DMS53 treated with DMSO at 0.1 percent for 48 hours (cell line): ENCODE measurements around the gene MLLT10.
"Not testable (repeated sequence)": the region's sequence is repeated elsewhere in the genome, so short reads cannot be mapped to it uniquely, and the experiment has no call there.

Experiments
- DNase-seq: peaks from one replicate; lab custom pipeline; 2025; ENCODE audit not compliant: unreplicated experiment; lab: John Stamatoyannopoulos, UW

Gene MLLT10

DNA sequence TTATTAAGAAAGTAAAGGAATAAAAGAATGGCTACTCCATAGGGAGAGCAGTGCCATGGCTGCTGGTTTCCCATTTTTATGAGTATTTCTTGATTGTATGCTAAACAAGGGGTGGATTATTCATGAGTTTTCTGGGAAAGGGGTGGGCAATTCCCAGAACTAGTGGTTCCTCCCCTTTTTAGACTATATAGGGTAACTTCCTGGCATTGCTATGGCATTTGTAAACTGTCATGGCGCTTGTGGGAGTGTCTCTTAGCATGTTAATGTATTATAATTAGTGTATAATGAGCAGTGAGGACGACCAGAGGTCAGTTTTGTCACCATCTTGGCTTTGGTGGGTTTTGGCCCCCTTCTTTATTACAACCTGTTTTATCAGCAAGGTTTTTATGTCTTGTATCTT is 40.5 kb downstream of the MLLT10 start:
- DNase-seq, result not testable (repeated sequence)

DNA sequence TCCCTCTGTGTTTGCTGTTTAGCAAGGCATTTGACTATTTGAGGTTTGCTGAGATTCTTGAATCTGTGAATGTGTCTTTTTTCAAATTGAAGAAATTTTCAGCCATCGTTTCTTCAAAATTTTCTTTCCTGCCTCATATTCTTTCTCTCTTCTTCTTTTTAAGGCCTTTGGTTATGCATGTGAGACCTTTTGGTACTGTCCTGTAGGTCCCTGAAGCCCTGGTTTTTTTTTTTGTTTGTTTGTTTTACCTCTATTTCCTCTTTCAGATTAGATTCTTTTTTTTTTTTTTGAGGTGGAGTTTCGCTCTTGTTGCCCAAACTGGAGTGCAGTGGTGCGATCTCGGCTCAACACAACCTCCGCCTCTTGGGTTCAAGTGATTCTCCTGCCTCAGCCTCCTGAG is 45.3 kb downstream of the MLLT10 start:
- no peak for DNase-seq

DNA sequence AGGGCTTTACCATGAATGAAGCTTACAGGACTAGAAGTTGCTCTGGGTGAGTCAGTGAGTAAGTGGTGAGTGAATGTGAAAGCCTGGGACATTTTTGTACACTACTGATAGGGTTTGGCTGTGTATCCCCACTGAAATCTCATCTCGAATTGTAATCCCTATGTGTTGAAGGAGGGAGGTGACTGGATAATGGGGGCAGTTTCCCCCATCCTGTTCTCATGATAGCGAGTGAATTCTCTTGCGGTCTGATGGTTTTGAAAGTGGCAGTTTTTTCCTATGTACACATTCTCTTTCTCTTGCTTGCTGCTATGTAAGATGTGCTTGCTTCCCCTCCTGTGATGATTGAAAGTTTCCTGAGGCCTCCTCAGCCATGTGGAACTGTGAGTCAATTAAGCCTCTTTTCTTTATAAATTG is 47.4 kb downstream of the MLLT10 start:
- DNase-seq, result not testable (repeated sequence)

DNA sequence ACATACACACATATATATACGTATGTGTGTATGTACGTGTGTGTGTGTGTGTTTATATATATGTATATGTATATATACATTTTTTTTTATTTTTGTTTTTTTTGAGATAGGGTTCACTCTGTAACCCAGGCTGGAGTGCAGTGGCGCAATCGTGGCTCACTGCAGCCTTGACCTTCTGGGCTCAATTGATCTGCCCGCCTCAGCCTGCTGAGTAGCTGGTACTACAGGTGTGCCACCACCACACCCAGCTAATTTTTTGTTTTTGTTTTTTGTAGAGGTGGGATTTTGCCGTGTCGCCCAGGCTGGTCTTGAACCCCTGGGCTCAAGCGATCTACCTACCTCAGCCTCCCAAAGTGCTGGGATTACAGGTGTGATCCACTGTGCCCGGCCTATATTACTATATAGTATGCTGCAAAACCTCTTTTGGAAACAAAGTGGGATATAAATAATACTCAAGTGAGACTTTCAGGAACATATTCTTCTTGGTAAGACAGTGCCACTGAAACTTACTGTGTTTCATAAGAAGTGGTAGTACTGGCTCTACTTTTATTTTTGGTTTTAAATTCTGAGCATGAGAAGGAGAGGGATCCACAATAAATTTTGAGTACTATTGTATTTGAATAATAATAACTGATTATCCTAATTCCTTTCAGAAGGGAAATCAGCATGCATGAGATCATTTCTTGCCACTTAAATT is 51.0 kb downstream of the MLLT10 start:
- DNase-seq, result no peak

DNA sequence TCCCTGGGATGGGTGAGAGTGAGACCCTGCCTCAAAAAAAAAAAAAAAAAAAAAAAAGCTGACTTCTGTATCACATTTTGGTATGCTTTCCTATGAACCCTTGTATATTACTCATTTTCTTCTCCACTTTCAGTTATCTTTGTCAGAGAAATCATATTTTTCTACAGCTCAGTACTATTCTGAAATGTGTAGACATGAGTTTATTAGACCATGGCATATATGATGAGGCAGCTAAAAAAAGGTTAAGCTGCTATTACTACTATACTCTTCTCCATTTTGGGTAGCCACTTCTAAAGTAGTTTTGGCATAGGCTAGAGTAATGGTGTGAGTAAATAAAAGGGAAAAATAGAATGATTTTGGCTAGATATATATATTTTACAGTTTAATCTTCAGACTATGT is 53.4 kb downstream of the MLLT10 start:
- DNase-seq, result no peak

DNA sequence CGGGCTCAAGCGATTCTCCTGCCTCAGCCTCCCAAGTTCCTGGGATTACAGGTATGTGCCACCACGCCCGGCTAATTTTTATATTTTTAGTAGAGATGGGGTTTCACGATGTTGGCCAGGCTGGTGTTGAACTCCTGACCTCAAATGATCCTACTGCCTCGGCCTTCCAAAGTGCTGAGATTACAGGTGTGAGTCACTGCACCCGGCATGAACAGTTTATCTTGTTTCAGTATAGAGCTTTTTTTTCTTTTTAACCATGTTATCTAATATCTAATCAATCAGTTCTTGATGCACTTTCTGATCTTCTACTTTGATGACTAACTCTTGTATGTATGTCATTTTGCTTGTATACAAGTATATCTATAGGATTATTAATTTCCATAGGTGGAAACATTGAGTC is 54.1 kb downstream of the MLLT10 start:
- not testable (repeated sequence) for DNase-seq

DNA sequence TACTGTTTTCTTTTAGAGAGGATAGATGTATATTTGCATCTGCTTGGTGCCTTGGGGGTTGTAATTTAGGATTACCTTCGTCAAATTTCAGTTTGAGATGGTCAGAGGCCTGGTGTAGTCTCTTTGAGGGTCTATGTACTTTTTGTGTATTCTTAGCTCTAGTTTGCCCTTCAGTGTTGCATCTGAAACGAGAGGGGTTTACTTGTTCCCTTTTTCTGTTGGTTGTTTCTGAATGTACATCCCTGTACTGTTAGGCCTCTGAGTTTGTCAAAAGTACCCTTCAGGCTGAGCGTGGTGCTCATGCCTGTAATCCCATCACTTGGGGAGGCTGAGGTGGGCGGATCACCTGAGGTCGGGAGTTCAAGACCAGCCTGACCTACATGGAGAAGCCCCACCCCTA is 60.0 kb downstream of the MLLT10 start:
- no peak for DNase-seq

DNA sequence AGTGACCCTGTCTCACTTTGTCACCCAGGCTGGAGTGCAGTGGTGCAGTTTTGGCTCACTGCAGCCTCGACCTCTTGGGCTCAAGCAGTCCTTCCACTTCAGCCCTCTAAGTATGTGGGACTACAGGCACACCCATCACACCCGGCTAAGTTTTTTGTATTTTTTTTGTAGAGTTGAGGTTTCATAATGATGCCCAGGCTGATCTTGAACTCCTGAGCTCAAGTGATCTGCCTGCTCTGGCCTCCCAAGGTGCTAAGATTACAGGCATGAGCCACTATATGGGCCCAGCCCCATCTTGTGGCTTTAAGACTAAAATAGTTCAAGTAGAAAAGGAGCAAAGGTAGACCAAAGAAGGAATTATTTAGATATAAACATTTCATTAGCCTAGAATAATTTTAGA is 65.5 kb downstream of the MLLT10 start:
- no peak for DNase-seq

DNA sequence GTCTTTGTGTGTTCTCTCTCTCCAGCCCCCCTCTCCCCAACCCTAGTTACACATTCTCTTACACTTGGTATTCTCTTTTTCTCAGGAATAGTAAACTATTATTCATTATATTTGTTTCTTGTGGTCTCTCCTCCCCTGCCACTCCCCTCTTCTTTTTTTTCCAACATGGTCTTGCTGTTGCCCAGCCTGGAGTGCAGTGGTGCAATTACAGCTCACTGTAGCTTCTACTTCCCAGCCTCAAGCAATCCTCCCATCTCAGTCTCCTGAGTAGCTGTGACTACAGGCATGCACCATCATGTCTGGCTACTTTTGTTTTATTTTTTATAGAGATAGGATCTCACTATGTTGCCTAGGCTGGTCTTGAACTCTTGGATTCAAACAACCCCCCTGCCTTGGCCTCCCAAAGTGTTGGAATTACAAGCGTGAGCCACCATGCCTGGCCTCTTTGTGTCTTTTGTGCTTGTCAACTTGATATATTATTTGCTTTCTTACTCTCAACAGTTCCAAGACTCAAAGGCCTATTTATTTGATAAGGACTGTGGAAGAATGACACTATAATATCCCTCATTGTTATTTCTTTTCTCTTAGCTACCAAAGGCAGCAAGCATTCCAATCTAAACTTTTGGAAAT is 66.9 kb downstream of the MLLT10 start:
- DNase-seq, result no peak

DNA sequence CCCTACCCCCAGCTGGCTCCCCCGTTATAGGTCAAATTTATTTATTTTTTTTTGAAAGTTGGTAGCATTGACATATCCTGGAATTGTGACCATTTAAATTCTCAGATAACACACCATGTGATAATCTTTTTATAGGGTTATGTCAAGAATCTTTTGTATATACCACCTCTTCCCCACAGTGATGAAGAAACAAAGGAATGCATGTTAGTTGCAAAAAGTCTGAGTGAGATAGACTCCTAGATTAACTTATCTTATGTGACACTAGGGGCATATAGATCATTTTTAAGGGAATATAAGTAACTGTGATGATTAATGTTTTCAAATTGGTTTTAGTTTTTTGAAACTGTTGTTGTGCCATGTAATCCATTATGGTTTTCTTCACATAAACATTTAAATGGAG is 68.3 kb downstream of the MLLT10 start:
- DNase-seq, result no peak

DNA sequence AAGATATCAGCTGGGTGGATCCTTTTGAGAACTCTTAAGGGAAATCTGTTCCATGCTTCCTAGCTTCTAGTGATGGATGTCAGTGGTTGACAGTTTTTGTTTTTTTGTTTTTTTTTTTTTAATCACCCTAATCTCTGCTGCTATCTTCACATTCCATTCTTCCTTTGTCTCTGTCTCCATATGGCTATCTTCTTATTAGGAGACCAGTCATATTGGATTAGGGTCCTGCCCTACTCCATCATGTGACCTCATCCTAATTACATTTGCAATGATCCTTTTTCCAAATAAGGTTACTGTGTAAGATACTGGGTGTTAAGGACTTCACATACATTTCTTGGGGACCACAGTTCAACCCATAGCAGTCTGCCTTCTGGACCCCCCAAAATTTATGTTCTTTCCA is 69.7 kb downstream of the MLLT10 start:
- no peak for DNase-seq

DNA sequence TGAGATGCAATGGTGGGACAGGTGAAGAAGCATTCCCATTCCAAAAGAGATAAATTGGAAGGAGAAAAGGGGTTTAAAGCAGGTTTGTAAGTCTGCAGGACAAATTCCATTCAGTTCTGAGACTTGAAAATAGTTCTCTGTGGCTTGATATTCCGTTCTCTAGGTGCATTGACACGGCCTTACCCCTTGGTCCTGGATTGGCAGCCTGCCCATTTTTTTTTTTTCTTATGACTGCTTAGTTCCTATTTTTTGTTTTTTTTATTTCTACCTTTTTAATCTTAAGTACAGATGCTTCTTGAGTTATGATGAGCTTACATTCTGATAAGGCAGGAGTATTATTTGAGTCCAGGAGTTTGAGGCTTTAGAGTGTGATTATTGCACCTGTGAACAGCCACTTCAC is 70.6 kb downstream of the MLLT10 start:
- DNase-seq, result no peak

DNA sequence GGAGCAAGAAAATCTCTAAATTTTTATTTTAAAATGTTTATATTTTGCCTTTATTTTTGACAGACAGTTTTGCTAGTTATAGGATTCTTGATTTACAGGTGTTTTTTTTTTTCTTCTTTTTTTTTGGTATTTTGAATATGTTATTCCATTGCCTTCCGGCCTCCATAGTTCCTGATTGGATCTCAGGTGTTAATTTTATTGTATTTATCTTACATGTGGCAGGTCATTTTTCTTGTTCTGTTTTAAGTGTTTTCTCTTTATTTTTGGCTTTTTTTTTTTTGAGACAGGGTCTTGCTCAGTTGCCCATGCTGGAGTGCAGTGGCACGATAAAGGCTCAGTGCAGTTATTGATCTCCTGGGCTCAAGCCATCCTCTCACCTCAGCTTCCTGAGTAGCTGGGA is 73.9 kb downstream of the MLLT10 start:
- no peak for DNase-seq

DNA sequence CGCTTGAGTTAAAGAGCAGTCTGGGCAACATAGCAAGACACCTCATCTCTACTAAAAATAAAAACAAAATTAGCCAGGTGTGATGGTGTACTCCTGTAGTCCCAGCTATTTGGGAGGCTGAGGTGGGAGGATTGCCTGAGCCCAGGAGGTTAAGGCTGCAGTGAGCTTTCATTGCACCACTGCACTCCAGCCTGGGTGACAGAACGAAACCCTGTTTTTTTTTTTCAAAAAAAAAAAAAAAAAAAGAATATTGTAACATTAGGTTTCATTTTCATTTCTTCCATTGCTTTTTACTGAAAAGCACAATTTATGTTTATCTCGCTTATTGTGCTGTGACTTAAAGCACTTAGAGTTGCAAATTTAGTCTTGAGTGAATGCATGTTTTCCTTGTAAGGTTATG is 80.0 kb downstream of the MLLT10 start:
- no peak for DNase-seq

DNA sequence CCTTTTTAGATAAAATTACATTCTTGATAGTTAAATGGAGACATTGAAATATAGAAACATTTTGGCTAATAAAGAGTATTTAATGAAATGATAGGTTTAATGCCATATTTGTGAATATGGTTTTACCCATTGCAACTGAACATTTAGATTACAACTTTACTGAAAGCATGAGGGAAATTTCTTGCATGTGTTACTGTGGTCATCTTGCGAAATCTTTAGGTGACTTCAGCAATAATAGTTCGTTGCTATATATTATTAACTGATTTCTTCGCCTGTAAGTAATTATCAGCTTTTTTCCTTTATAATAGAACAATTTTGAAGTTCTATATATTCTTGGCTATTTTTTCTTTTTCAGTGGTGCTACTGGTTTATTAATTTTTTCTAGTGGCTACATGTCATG is 83.2 kb downstream of the MLLT10 start:
- DNase-seq, result no peak

DNA sequence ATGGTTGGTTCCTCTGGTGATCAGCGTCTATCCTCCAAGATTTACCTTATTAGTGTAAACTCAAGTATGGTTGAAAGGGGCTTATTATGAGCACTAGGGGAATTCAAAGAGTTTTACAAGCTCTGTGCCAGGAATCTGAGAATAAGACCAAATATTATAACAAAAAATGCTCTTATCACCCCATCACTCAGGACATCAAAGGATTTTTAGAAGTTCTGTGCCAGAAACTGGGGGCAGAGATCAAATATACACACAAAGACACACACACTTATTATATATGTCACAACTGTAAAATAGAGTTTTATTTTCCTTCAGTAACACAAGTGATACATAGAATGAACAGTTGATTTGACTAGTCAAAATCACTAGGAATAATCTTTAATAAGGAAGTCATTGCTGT is 89.3 kb downstream of the MLLT10 start:
- no peak for DNase-seq

DNA sequence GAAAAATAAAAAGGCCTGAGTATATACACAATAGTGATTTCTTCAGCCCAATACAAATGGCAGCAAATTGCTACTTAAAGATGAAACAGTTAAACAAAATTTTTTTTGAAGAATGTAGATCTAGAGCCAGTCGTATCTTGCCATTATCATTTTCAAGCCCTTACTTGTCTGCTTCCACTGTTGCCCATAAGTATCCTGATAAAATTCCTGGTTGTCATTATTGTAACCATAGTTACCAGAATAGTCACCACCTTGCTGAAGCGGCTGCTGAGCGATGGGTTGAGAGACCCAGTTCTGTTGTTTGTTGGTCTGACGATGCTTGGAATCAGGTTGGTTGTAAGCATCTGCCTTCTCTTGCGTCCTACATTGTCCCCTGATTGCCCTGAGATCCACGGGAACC is 90.4 kb downstream of the MLLT10 start:
- DNase-seq, result not testable (repeated sequence)

DNA sequence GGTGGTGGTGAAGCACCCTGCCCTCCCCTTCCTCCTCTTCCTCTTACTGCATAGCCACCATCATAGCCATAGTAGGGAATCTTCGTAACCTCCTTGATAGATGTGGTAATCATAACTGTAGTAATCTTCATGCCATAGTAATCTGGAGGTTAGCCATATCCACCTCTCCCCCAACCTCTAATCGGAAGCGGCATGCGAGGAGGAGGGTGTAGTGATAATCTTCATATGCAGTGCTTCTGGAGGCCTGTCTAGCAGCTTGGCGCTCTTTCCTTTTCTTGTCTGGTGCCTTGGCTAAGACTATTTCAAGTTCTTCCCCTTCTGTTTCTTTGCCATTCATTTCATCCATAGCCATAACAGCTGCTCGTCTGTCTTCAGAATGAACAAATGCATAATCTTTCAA is 90.9 kb downstream of the MLLT10 start:
- no peak for DNase-seq

DNA sequence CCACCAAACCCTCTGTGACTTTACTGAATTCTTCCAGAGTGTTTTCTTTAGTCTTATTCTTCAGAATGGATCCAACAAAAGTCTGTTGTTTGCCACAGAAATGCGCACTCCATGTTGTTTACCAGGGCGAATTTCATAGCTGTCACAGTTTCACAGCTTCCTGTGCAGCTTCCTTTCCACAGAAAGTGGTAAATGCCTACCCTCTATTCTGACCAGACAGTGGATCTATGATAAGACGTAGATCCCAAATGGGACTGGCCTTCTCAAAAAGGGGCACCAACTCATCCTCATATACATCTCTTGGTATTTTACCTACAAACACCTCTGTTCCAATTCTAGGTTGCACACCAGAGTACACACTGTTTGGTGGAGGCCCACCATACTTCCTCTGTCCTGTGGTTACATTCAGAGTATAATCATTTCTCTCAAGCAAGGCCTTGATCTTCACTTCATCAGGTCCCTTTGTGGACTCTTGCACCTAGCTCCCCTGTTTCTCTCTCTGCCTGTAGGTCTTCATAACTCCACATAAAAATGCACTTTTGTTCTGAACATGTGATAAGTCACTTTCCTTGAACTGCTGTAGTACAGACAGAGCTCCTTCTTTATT is 91.7 kb downstream of the MLLT10 start:
- no peak for DNase-seq

DNA sequence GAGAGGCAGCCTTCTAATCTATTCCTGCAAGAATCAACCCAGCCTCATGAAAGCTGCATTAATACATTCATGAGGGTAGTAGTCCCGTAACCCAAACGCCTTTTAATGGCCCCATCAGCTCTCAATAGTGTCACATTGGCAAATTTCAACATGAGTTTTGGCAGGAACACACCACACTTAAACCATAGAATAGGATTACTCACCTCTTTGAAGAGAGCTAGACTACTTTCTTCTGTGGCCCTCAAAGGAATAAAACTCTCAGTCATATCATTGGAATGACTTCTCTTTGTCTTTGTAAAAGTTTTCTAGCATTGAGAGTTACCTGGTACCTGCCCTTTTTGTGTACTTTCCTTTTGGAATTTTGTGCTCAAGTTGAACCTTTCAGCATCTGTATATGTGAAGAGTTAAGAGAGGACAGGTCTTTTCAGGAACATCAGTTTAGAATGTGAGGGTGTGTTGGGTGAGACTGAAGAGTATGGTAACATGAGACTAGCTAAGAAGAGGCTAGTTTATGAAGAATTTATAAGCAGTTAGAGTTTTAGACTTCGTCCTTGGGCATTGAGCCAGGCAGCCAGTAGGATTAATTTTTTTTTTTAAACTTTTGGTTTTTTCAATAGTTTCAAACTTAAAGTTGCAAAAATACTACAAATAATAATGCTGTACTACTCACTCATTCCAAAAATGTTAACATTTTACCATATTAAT is 92.6 kb downstream of the MLLT10 start:
- DNase-seq, result no peak

DNA sequence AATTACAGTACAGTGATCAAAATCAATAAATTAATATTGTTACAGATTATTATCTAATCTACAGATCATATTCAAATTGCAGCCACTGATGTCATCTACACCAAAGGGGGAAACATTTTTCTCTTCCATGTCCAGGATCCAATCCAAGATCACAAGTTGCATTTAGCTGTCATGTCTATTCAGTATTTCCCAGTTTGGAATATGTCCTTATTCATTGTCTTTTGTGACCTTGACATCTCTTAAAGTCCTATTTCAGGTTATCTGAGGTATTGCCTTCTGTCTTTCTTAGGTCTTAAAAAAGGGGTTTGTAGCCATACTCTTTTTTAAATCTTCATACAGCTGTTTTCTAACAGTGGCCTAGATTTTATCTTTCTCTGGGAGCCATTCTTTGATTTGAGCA is 93.3 kb downstream of the MLLT10 start:
- DNase-seq, result no peak

DNA sequence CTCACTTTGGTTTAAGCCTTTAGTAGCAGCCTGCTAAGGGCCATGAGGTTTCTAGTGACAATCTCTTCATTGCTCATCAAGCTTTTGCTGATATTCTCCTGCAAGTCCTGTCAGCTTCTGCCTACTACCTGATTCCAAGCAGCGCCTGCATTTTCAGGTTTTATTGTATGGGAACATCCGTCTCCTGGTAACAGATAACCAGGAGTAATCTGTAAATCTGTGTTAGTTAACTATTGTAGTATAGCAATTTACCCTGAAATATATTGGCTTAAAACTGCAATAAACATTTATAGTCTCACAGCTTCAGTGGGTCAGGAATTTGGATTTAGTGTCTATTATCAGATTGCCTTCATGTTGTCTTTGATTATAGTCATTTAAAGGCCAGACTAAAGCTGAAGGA is 94.0 kb downstream of the MLLT10 start:
- no peak for DNase-seq
